ENCODE measurements around the gene TMCC1.
"Not testable (repeated sequence)": the region's sequence is repeated elsewhere in the genome, so short reads cannot be mapped to it uniquely, and the experiment has no call there.

The TMCC1 gene

GRCh38 chr3:129893581-129894070 is at the start of gene TMCC1:
TMCC1 (minus strand) TSS chr3:129893711.
- peak; percentile 92 for DNase-seq

GRCh38 chr3:129943020-129943419 is 49.5 kb upstream of the TMCC1 start:
- DNase-seq: no peak

GRCh38 chr3:129942296-129942695 is 48.8 kb upstream of the TMCC1 start:
- DNase-seq: peak; percentile 49

GRCh38 chr3:129940086-129940485 is 46.6 kb upstream of the TMCC1 start:
- no peak for DNase-seq

GRCh38 chr3:129938140-129938930 is 44.8 kb upstream of the TMCC1 start:
- no peak for DNase-seq

- DNase-seq: no peak
These were observed 44.2 kb upstream of the TMCC1 start for GRCh38 chr3:129937717-129938116.

GRCh38 chr3:129936757-129937156 is 43.2 kb upstream of the TMCC1 start:
- peak; percentile 28 for DNase-seq

- DNase-seq: peak; percentile 32
These were observed 41.0 kb upstream of the TMCC1 start for GRCh38 chr3:129934234-129935123.

- DNase-seq: no peak
These were observed 40.0 kb upstream of the TMCC1 start for GRCh38 chr3:129933471-129933870.

GRCh38 chr3:129929383-129929782 is 35.9 kb upstream of the TMCC1 start:
- DNase-seq: no peak

- no peak for DNase-seq
These were observed 33.6 kb upstream of the TMCC1 start for GRCh38 chr3:129927072-129927471.

- DNase-seq: no peak
These were observed 26.3 kb upstream of the TMCC1 start for GRCh38 chr3:129919806-129920205.

GRCh38 chr3:129919357-129919756 is 25.8 kb upstream of the TMCC1 start:
- no peak for DNase-seq

GRCh38 chr3:129918461-129918860 is 24.9 kb upstream of the TMCC1 start:
- DNase-seq: no peak

GRCh38 chr3:129917423-129918007 is 24.0 kb upstream of the TMCC1 start:
- DNase-seq: no peak

GRCh38 chr3:129913618-129914017 is 20.1 kb upstream of the TMCC1 start:
- DNase-seq: no peak

- no peak for DNase-seq
These were observed 17.9 kb upstream of the TMCC1 start for GRCh38 chr3:129911261-129911861.

GRCh38 chr3:129909235-129909634 is 15.7 kb upstream of the TMCC1 start:
- not testable (repeated sequence) for DNase-seq

GRCh38 chr3:129908417-129908816 is 14.9 kb upstream of the TMCC1 start:
- no peak for DNase-seq

- DNase-seq: not testable (repeated sequence)
These were observed 7.8 kb upstream of the TMCC1 start for GRCh38 chr3:129901272-129901671.

- DNase-seq: no peak
These were observed 3.5 kb upstream of the TMCC1 start for GRCh38 chr3:129897026-129897425.

GRCh38 chr3:129892857-129893580 is 492 bp downstream of the TMCC1 start:
- peak; percentile 75 for DNase-seq
